ENCODE data around the gene NUDT16L1. TPM values are rescaled to one million over a fixed set of nuclear protein-coding genes. Genes with fewer than 3 reads are reported as not detected.
A peak's percentile ranks its signal among the peaks of the same experiment; 100 is the strongest.

NUDT16L1 gene
- total and polyA plus RNA-seq, 2 donors (not counting 1 experiment from before 2014, with no cell fraction given) = 14.0 to 21.5 TPM

DNA sequence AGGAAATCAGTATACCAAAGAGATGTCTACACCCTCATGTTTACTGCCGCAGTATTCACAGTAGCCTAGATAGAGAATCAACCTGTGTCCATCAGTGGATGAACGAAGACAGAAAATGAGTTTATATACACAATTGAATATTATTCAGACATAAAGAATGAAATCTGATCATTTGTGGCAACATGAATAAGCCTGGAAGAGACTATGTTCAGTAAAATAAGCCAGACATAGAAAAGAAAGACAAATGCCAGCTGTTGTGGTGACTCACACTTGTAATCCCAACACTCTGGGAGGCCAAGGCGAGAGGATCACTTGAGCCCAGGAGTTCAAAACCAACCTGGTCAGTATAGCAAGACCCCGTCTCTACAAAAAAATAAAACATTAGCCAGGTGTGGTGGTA is 16.1 kb downstream of the NUDT16L1 start:
- Histone ChIP-seq H3K36me3 (ENCODE audit: control insufficient read depth, insufficient read depth, low read length) (peaks cover 4% of the 10 kb centered on the region), H3K27ac (ENCODE audit: insufficient read depth, low read length) (peak overlapping the region; percentile 20), H3K4me1 (ENCODE audit: control insufficient read depth, extremely low read depth, insufficient read depth, low read length) (no peaks in the 10 kb centered on the region), H3K9ac (ENCODE audit: insufficient read depth, low read length) (no peak overlapping the region), H3K79me2 (ENCODE audit: control insufficient read depth, insufficient read depth, low read length) (no peaks in the 10 kb centered on the region), H2AFZ (ENCODE audit: low read length) (no peak overlapping the region), H3K27me3 (ENCODE audit: control insufficient read depth, insufficient read depth, low read length) (no peaks in the 10 kb centered on the region), H3K4me3 (replicated peaks in 1 of 4; ENCODE audit: control extremely low read depth in 1 of 4, insufficient read depth in 1 of 4, low read depth in 3 of 4, low read length in 4 of 4) (no peak overlapping the region), H4K20me1 (ENCODE audit: control insufficient read depth, extremely low read depth, insufficient read depth, low read length) (no peaks in the 10 kb centered on the region), H3K4me2 (ENCODE audit: extremely low read depth, insufficient read depth, low read length) (no peak overlapping the region), H3K9me3 (ENCODE audit: control insufficient read depth, insufficient read depth, low read depth, low read length) (no peaks in the 10 kb centered on the region)
- TF ChIP-seq, protein P1, sequence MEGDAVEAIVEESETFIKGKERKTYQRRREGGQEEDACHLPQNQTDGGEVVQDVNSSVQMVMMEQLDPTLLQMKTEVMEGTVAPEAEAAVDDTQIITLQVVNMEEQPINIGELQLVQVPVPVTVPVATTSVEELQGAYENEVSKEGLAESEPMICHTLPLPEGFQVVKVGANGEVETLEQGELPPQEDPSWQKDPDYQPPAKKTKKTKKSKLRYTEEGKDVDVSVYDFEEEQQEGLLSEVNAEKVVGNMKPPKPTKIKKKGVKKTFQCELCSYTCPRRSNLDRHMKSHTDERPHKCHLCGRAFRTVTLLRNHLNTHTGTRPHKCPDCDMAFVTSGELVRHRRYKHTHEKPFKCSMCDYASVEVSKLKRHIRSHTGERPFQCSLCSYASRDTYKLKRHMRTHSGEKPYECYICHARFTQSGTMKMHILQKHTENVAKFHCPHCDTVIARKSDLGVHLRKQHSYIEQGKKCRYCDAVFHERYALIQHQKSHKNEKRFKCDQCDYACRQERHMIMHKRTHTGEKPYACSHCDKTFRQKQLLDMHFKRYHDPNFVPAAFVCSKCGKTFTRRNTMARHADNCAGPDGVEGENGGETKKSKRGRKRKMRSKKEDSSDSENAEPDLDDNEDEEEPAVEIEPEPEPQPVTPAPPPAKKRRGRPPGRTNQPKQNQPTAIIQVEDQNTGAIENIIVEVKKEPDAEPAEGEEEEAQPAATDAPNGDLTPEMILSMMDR (conservative IDR thresholded peaks at IDR 0.05 in 1 of 2, IDR thresholded peaks at IDR 0.05 in 1 of 2; ENCODE audit: low read depth in 1 of 2, low read length in 2 of 2) = no peak
- TF ChIP-seq EZH2 (IDR thresholded peaks at IDR 0.05; ENCODE audit: low read length, missing control alignments) = no peak
- peak; percentile 36 to 74 for DNase-seq (ENCODE audit: low read depth in 2 of 2)

DNA sequence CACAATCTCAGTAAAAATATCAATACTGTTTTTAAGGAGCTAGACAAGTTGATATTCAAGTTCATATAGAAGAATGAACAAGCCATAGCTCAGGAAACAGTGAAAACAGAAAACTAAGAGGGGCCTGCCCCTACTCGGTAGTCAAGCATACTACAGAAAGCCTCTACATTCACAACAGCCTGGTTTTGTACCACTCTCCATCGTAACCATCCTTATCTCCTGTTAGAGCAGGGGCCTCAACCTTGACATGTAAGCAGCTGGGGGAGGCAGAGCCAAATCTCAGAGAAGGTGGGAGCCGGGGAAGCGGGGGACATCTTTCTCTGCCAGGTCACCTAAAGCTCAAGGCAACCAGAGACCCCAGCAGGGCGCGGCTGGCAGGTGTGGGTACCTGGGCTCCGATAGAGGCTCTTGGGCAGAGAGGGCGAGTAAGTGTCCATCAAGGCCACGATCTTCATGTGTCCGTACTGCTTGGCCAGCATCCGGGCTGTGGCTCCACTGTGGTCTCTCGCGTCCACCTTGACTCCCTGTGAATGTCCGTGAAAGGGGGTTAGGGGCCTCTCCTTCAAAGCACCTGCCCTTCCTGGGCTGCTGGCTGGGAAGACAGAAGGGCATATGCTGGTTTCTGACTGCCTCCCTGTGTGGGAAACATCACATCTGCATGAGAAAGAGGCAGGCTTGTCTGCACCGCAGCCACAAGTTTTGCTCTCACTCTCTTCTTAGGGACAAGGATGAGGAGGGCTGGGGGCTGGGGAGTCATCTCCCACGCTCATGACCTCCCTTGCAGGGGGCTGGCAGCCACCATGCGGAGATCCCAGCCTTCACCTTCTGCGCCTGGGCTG is 20.5 kb downstream of the NUDT16L1 start:
- Histone ChIP-seq H4K20me1 (ENCODE audit: control insufficient read depth, extremely low read depth, insufficient read depth, low read length) (no peaks in the 10 kb centered on the region), H3K9me3 (ENCODE audit: control insufficient read depth, insufficient read depth, low read depth, low read length) (no peaks in the 10 kb centered on the region), H3K27me3 (ENCODE audit: control insufficient read depth, insufficient read depth, low read length) (no peaks in the 10 kb centered on the region), H3K4me2 (ENCODE audit: extremely low read depth, insufficient read depth, low read length) (no peak overlapping the region), H3K79me2 (ENCODE audit: control insufficient read depth, insufficient read depth, low read length) (no peaks in the 10 kb centered on the region), H2AFZ (ENCODE audit: low read length) (no peak overlapping the region), H3K4me1 (ENCODE audit: control insufficient read depth, extremely low read depth, insufficient read depth, low read length) (no peaks in the 10 kb centered on the region), H3K27ac (ENCODE audit: insufficient read depth, low read length) (no peak overlapping the region), H3K9ac (ENCODE audit: insufficient read depth, low read length) (no peak overlapping the region), H3K36me3 (ENCODE audit: control insufficient read depth, insufficient read depth, low read length) (peaks cover 4% of the 10 kb centered on the region), H3K4me3 (replicated peaks in 1 of 4; ENCODE audit: control extremely low read depth in 1 of 4, insufficient read depth in 1 of 4, low read depth in 3 of 4, low read length in 4 of 4) (no peak overlapping the region)
- TF ChIP-seq EZH2 (IDR thresholded peaks at IDR 0.05; ENCODE audit: low read length, missing control alignments) = no peak
- TF ChIP-seq, protein P1 (conservative IDR thresholded peaks at IDR 0.05 in 1 of 2, IDR thresholded peaks at IDR 0.05 in 1 of 2; ENCODE audit: low read depth in 1 of 2, low read length in 2 of 2) = no peak
- no peak for DNase-seq (ENCODE audit: low read depth in 2 of 2)

DNA sequence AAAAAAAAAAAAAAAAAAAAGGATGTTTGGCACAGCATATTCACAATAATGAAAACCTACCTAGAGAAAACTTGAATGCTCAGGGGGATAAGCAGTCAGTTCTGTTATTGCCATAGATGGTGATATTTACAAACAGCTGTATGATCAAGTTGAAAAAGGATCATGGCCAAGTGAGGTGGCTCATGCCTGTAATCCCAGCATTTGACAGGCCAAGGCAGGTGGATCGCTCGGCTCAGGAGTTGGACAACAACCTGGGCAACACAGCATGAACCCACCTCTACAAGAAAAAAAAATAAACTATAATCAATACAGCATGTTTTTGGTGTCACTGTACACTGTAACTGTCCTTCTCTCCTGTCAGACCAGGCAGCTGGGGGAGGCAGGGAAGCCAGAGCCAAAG is 21.6 kb downstream of the NUDT16L1 start:
- Histone ChIP-seq H3K79me2 (ENCODE audit: control insufficient read depth, insufficient read depth, low read length) (no peaks in the 10 kb centered on the region), H3K27ac (ENCODE audit: insufficient read depth, low read length) (no peak overlapping the region), H3K9ac (ENCODE audit: insufficient read depth, low read length) (no peak overlapping the region)

More for the DNA sequence above, 21.6 kb downstream of the NUDT16L1 start:
- Histone ChIP-seq H3K4me3 (replicated peaks in 1 of 4; ENCODE audit: control extremely low read depth in 1 of 4, insufficient read depth in 1 of 4, low read depth in 3 of 4, low read length in 4 of 4) (no peak overlapping the region), H4K20me1 (ENCODE audit: control insufficient read depth, extremely low read depth, insufficient read depth, low read length) (no peaks in the 10 kb centered on the region), H2AFZ (ENCODE audit: low read length) (no peak overlapping the region), H3K4me2 (ENCODE audit: extremely low read depth, insufficient read depth, low read length) (no peak overlapping the region), H3K36me3 (ENCODE audit: control insufficient read depth, insufficient read depth, low read length) (peaks cover 4% of the 10 kb centered on the region), H3K27me3 (ENCODE audit: control insufficient read depth, insufficient read depth, low read length) (no peaks in the 10 kb centered on the region), H3K4me1 (ENCODE audit: control insufficient read depth, extremely low read depth, insufficient read depth, low read length) (no peaks in the 10 kb centered on the region), H3K9me3 (ENCODE audit: control insufficient read depth, insufficient read depth, low read depth, low read length) (no peaks in the 10 kb centered on the region)
- no peak for TF ChIP-seq EZH2 (IDR thresholded peaks at IDR 0.05; ENCODE audit: low read length, missing control alignments)
- TF ChIP-seq, protein P1 (conservative IDR thresholded peaks at IDR 0.05 in 1 of 2, IDR thresholded peaks at IDR 0.05 in 1 of 2; ENCODE audit: low read depth in 1 of 2, low read length in 2 of 2) = no peak
- no peak for DNase-seq (ENCODE audit: low read depth in 2 of 2)

Data from fibroblast of lung (primary cell).